HepG2 (cell line): ENCODE results near the gene EXOC3L4. TPM values are rescaled to one million over a fixed set of nuclear protein-coding genes. Genes with fewer than 3 reads are reported as not detected.

Source experiments
- CCDC6 ChIP-seq: sonication (generic); formaldehyde crosslinking; IDR thresholded peaks from 2 replicates; pipeline ENCODE4 v1.8.1; 2022; ENCODE audit warnings: mild to moderate bottlenecking, missing genetic modification reagents, moderate library complexity
- ELF4 ChIP-seq: sonication (generic); formaldehyde crosslinking; IDR thresholded peaks from 2 replicates; pipeline ENCODE4 v1.5.0; 2020; ENCODE audit warnings: missing genetic modification reagents, mild to moderate bottlenecking, moderate library complexity, borderline replicate concordance
- FOXC1 ChIP-seq: sonication (generic); formaldehyde crosslinking; IDR thresholded peaks from 2 replicates; pipeline ENCODE4 v1.8.0; 2022; ENCODE audit warnings: mild to moderate bottlenecking, missing genetic modification reagents, borderline replicate concordance
- HMG20A ChIP-seq: IDR thresholded peaks from 2 replicates; pipeline ENCODE4 v1.6.1; 2016; ENCODE audit warnings: borderline replicate concordance
- HNRNPL ChIP-seq: fragments of 200-400 bp; formaldehyde crosslinking; IDR thresholded peaks from 2 replicates; pipeline ENCODE4 v1.6.1; 2017; ENCODE audit warnings: mild to moderate bottlenecking, low read depth, low read length
- MAFK ChIP-seq, 2 experiments: IDR thresholded peaks in 1 of 2; conservative IDR thresholded peaks in 1 of 2; 2 replicates each; pipeline ENCODE4 v1.6.1; 2011; ENCODE audit warnings: improper control_type of control experiment in 2 of 2, low read length in 2 of 2
- MATR3 ChIP-seq: sonication (generic); formaldehyde crosslinking; IDR thresholded peaks from 2 replicates; pipeline ENCODE4 v1.4.0; 2020; ENCODE audit warnings: missing genetic modification reagents
- SKI ChIP-seq: fragments of 450-650 bp; IDR thresholded peaks from one replicate; pipeline ENCODE4 v1.6.1; 2018; ENCODE audit warnings: mild to moderate bottlenecking; ENCODE audit not compliant: partially characterized antibody
- SP140L ChIP-seq: sonication (generic); formaldehyde crosslinking; IDR thresholded peaks from 2 replicates; pipeline ENCODE4 v1.4.0; 2020; ENCODE audit warnings: missing genetic modification reagents, borderline replicate concordance
- TGIF2 ChIP-seq: IDR thresholded peaks from 2 replicates; pipeline ENCODE4 v1.6.1; 2016; ENCODE audit warnings: control low read depth, missing compliant biosample characterization
- ZNF3 ChIP-seq: IDR thresholded peaks from 2 replicates; pipeline ENCODE4 v1.7.0; 2017; ENCODE audit warnings: inconsistent platforms
- ZNF337 ChIP-seq: sonication (generic); formaldehyde crosslinking; IDR thresholded peaks from 2 replicates; pipeline ENCODE4 v1.5.1; 2020; ENCODE audit warnings: missing genetic modification reagents, low read depth, mild to moderate bottlenecking, borderline replicate concordance
- ZNF383 ChIP-seq: sonication (generic); formaldehyde crosslinking; IDR thresholded peaks from 2 replicates; pipeline ENCODE4 v1.4.0; 2020; ENCODE audit warnings: missing genetic modification reagents, mild to moderate bottlenecking, borderline replicate concordance
- ZNF501 ChIP-seq: sonication (generic); formaldehyde crosslinking; IDR thresholded peaks from 2 replicates; pipeline ENCODE4 v1.5.1; 2020; ENCODE audit warnings: mild to moderate bottlenecking, moderate library complexity, missing genetic modification reagents
- ZNF550 ChIP-seq: sonication (generic); formaldehyde crosslinking; IDR thresholded peaks from 2 replicates; pipeline ENCODE4 v1.4.0; 2020; ENCODE audit warnings: mild to moderate bottlenecking, missing genetic modification reagents, borderline replicate concordance
- ZNF558 ChIP-seq: sonication (generic); formaldehyde crosslinking; IDR thresholded peaks from 2 replicates; pipeline ENCODE4 v1.9.0; 2022; ENCODE audit warnings: mild to moderate bottlenecking, missing genetic modification reagents, borderline replicate concordance
- ZNF563 ChIP-seq: sonication (generic); formaldehyde crosslinking; IDR thresholded peaks from 2 replicates; pipeline ENCODE4 v1.8.0; 2022; ENCODE audit warnings: mild to moderate bottlenecking, moderate library complexity, missing genetic modification reagents
- ZNF7 ChIP-seq: IDR thresholded peaks from 2 replicates; pipeline ENCODE4 v1.6.1; 2016; ENCODE audit warnings: missing biosample characterization, missing genetic modification reagents
- ZNF720 ChIP-seq: sonication (generic); formaldehyde crosslinking; IDR thresholded peaks from 2 replicates; pipeline ENCODE4 v1.4.0; 2020; ENCODE audit warnings: missing genetic modification reagents
- ZNF766 ChIP-seq: sonication (generic); formaldehyde crosslinking; IDR thresholded peaks from 2 replicates; pipeline ENCODE4 v1.5.0; 2020; ENCODE audit warnings: missing genetic modification reagents, borderline replicate concordance
- polyA plus RNA-seq, 8 experiments: library from polyadenylated mRNA; depleted of rRNA in 3 of 8; stranded (reverse) in 7 of 8; unstranded in 1 of 8; fragments of >200 nt; fragmentation: Illumina TruSeq in 4 of 8; extraction: Trizol in 4 of 8; gene quantifications; 2 replicates each; pipeline versions ENCODE4 v1.2.1 to v1.2.3, GENCODE V29; 2011 to 2016; ENCODE audit warnings: low read depth in 4 of 8, missing spikeins in 1 of 8, mixed read lengths in 1 of 8; ENCODE audit not compliant: insufficient read depth in 1 of 8
- total RNA-seq, 5 experiments: library from RNA; depleted of rRNA; stranded (reverse); fragments of >200 nt; fragmentation: Illumina TruSeq; extraction: Trizol; gene quantifications; 2 replicates each; pipeline ENCODE4 v1.2.3, GENCODE V29; 2016; ENCODE audit warnings: low read depth in 1 of 5
- TF ChIP-seq, protein P1 (sequence below): sonication (generic); formaldehyde crosslinking; conservative IDR thresholded peaks from 2 replicates; pipeline ENCODE4 v1.4.0; 2020; ENCODE audit warnings: missing genetic modification reagents
- TF ChIP-seq, protein P2 (sequence below): sonication (generic); formaldehyde crosslinking; IDR thresholded peaks from 2 replicates; pipeline ENCODE4 v1.9.0; 2021; ENCODE audit warnings: missing genetic modification reagents, borderline replicate concordance

Gene EXOC3L4
- total and polyA plus RNA-seq, 2 of the 13 experiments (the other 11 are each of a cell fraction or from before 2014, with no cell fraction given), result 11.8 to 27.0 TPM

DNA sequence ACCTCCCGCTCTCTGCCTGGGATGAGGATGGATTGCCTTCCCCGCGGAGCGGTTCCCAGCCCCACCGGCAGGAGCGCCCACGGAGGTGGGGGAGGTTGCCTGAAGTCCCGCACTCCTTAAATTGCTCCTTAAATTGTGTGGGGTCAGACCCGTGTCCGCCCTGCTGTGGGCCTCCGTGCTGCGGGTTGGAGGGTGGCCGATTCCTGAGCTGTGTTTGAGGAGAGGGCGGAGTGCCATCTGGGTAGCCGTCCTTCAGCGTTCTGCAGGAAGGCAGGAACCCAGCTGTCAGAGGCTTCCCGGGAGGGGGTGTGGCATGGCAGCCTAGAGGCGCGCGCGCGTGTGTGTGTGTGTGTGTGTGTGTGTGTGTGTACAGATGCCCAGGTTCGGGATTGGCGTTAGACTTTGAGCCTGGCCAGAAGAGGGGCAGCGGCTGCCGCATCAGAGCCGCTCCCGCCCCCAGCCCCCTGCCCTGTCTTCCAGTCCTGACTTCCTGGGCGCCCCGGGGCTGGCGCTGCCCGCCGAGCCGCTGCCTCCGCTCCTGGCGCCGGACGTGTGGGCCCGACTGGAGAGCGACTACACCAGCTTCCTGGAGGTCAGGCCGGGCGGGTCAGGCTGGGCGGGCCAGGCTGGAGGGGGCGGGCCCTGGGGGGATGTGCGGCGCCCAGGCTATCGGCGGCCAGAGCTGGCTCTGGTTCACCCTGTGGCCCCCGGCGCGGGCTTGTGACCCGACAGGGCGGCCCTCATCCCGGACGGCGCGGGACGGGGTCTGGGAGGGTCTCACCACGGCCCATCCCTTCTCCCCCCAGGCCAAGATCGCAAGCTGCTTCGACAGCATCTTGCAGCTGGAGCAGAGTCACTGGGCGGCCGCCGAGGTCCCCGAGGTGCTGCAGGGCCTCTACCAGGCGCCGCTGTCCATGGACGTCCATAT lies 9.2 kb downstream of the EXOC3L4 start (continued):
- TF ChIP-seq, protein P1, sequence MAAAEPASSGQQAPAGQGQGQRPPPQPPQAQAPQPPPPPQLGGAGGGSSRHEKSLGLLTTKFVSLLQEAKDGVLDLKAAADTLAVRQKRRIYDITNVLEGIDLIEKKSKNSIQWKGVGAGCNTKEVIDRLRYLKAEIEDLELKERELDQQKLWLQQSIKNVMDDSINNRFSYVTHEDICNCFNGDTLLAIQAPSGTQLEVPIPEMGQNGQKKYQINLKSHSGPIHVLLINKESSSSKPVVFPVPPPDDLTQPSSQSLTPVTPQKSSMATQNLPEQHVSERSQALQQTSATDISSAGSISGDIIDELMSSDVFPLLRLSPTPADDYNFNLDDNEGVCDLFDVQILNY (CRISPR knock-in tag), result no peak
- TF ChIP-seq ZNF558 (no peak), ZNF766 (CRISPR knock-in tag) (no peak; the same call in 1 of the 2 replicates), MAFK (conservative IDR thresholded peaks at IDR 0.05 in 1 of 2, IDR thresholded peaks at IDR 0.05 in 1 of 2; ENCODE audit: low read length in 2 of 2) (no peak), ZNF563 (CRISPR knock-in tag) (peak; percentile 91), SKI (peak; percentile 81), ZNF383 (CRISPR knock-in tag) (peak; percentile 88; the same call in 1 of the 2 replicates), CCDC6 (peak; percentile 67), HNRNPL (peak; percentile 98), ZNF550 (no peak), ZNF7 (CRISPR knock-in tag) (0 out of 2 replicates have a peak, but pooled peaks have one; percentile 29), ELF4 (CRISPR knock-in tag) (no peak), HMG20A (CRISPR knock-in tag) (no peak), SP140L (CRISPR knock-in tag) (no peak), ZNF501 (CRISPR knock-in tag) (peak; percentile 47; the same call in 1 of the 2 replicates), ZNF337 (CRISPR knock-in tag) (no peak), MATR3 (CRISPR knock-in tag) (no peak), ZNF720 (CRISPR knock-in tag) (no peak), TGIF2 (CRISPR knock-in tag) (peak; percentile 65; the same call in 1 of the 2 replicates), FOXC1 (CRISPR knock-in tag) (peak; percentile 89), ZNF3 (CRISPR knock-in tag) (no peak)
- TF ChIP-seq, protein P2, sequence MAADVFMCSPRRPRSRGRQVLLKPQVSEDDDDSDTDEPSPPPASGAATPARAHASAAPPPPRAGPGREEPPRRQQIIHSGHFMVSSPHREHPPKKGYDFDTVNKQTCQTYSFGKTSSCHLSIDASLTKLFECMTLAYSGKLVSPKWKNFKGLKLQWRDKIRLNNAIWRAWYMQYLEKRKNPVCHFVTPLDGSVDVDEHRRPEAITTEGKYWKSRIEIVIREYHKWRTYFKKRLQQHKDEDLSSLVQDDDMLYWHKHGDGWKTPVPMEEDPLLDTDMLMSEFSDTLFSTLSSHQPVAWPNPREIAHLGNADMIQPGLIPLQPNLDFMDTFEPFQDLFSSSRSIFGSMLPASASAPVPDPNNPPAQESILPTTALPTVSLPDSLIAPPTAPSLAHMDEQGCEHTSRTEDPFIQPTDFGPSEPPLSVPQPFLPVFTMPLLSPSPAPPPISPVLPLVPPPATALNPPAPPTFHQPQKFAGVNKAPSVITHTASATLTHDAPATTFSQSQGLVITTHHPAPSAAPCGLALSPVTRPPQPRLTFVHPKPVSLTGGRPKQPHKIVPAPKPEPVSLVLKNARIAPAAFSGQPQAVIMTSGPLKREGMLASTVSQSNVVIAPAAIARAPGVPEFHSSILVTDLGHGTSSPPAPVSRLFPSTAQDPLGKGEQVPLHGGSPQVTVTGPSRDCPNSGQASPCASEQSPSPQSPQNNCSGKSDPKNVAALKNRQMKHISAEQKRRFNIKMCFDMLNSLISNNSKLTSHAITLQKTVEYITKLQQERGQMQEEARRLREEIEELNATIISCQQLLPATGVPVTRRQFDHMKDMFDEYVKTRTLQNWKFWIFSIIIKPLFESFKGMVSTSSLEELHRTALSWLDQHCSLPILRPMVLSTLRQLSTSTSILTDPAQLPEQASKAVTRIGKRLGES (CRISPR knock-in tag), result no peak
